B cell (primary cell): ENCODE results near the gene HDGF. TPM values are rescaled to one million over a fixed set of nuclear protein-coding genes. Genes with fewer than 3 reads are reported as not detected.

Experiments
- ATAC-seq: fragments of 200-7000 bp; cut with Tn5 transposase; one replicate; pipeline ENCODE4 v1.10.0; 2021; ENCODE audit warnings: low read depth, mild to moderate bottlenecking, moderate number of reproducible peaks, moderate library complexity
- CTCF ChIA-PET: fragments of 350-600 bp; sonication (Branson Sonifier 250); formaldehyde crosslinking; loops from one replicate; lab custom pipeline; 2021; ENCODE audit warnings: antibody characterized with exemption, inconsistent platforms; lab: Charles Lee
- POLR2A ChIA-PET: fragments of 350-600 bp; sonication (Branson Sonifier 250); formaldehyde crosslinking; loops from one replicate; lab custom pipeline; 2021; ENCODE audit warnings: antibody characterized with exemption; lab: Charles Lee
- DNase-seq: peaks from one replicate; pipeline ENCODE4 v3.0.0; 2013
- H2AFZ ChIP-seq: 2 replicates; pipeline ENCODE4 v1.6.1; 2012; ENCODE audit warnings: mild to moderate bottlenecking, low read depth, low read length; ENCODE audit not compliant: insufficient read depth, poor library complexity, severe bottlenecking
- H3K27ac ChIP-seq, 2 donors: 1 replicate in 1 of 2; 2 replicates in 1 of 2; pipeline ENCODE4 v1.5.1; 2012 to 2013; ENCODE audit warnings: low read length in 2 of 2, mild to moderate bottlenecking in 2 of 2, moderate library complexity in 1 of 2
- H3K27me3 ChIP-seq, 4 experiments: fragments of 200-600 bp in 1 of 4; sonication (generic) in 1 of 4; replicated peaks in 1 of 4; 1 replicate in 2 of 4; 2 replicates in 2 of 4; pipeline versions ENCODE4 v1.6.1 to v1.7.0; 2013 to 2016; ENCODE audit warnings: low read length in 3 of 4, mild to moderate bottlenecking in 2 of 4, mixed read lengths in 1 of 4, moderate library complexity in 1 of 4; ENCODE audit not compliant: insufficient read depth in 4 of 4, control insufficient read depth in 3 of 4; ENCODE audit errors: control extremely low read depth in 1 of 4
- H3K36me3 ChIP-seq, 2 experiments: replicated peaks in 1 of 2; 1 replicate in 1 of 2; 2 replicates in 1 of 2; pipeline versions ENCODE4 v1.6.1 to v1.7.1; 2013; ENCODE audit warnings: low read length in 1 of 2; ENCODE audit not compliant: insufficient read depth in 2 of 2, control insufficient read depth in 1 of 2; ENCODE audit errors: control extremely low read depth in 1 of 2, extremely low read depth in 1 of 2
- H3K4me1 ChIP-seq, 2 donors: fragments of 200-600 bp in 1 of 2; sonication (generic) in 1 of 2; 1 replicate in 1 of 2; 2 replicates in 1 of 2; pipeline versions ENCODE4 v1.5.1 to v1.6.1; 2013 to 2017; ENCODE audit warnings: low read length in 2 of 2; ENCODE audit not compliant: control insufficient read depth in 2 of 2, insufficient read depth in 2 of 2
- H3K4me2 ChIP-seq: replicated peaks from 2 replicates; pipeline ENCODE3; 2012; ENCODE audit warnings: mild to moderate bottlenecking, low read depth, low read length; ENCODE audit not compliant: poor library complexity, severe bottlenecking
- H3K4me3 ChIP-seq, 5 experiments: fragments of 200-600 bp in 1 of 5; sonication (generic) in 1 of 5; 1 replicate in 3 of 5; 2 replicates in 2 of 5; pipeline versions ENCODE4 v1.5.1 to v1.7.0; 2011 to 2016; ENCODE audit warnings: low read length in 4 of 5, mild to moderate bottlenecking in 4 of 5, low read depth in 2 of 5, control low read depth in 1 of 5, moderate library complexity in 1 of 5; ENCODE audit not compliant: insufficient read depth in 1 of 5; ENCODE audit errors: control extremely low read depth in 1 of 5, extremely low read depth in 1 of 5
- H3K79me2 ChIP-seq: fragments of 200-600 bp; sonication (generic); one replicate; pipeline ENCODE4 v1.6.0; 2016; ENCODE audit warnings: low read length; ENCODE audit not compliant: control insufficient read depth, insufficient read depth
- H3K9ac ChIP-seq: fragments of 200-600 bp; sonication (generic); 2 replicates; pipeline ENCODE4 v1.6.1; 2017; ENCODE audit warnings: mild to moderate bottlenecking, low read length, moderate library complexity
- H3K9me3 ChIP-seq, 3 donors: one replicate each; pipeline versions ENCODE4 v1.6.1 to v1.7.1; 2013; ENCODE audit warnings: low read length in 2 of 3; ENCODE audit not compliant: control insufficient read depth in 2 of 3, insufficient read depth in 1 of 3; ENCODE audit errors: control extremely low read depth in 1 of 3
- H4K20me1 ChIP-seq: 2 replicates; pipeline ENCODE4 v1.6.0; 2012; ENCODE audit warnings: mild to moderate bottlenecking, low read length; ENCODE audit not compliant: insufficient read depth, control insufficient read depth, poor library complexity, severe bottlenecking
- H3K27ac Mint-ChIP-seq: one replicate; pipeline ENCODE4 v1.8.0; 2021; ENCODE audit warnings: mixed read lengths
- H3K27me3 Mint-ChIP-seq: one replicate; pipeline ENCODE4 v1.8.0; 2021; ENCODE audit warnings: mixed read lengths
- H3K4me1 Mint-ChIP-seq: one replicate; pipeline ENCODE4 v1.8.0; 2021; ENCODE audit warnings: mixed read lengths
- H3K4me3 Mint-ChIP-seq: one replicate; pipeline ENCODE4 v1.8.0; 2021; ENCODE audit warnings: mixed read lengths
- H3K9me3 Mint-ChIP-seq: one replicate; pipeline ENCODE4 v1.8.0; 2022; ENCODE audit warnings: mixed read lengths; ENCODE audit not compliant: insufficient read depth
- CTCF ChIP-seq: fragments of 200-600 bp; IDR thresholded peaks from one replicate; pipeline ENCODE4 v1.8.0; 2022; ENCODE audit warnings: antibody characterized with exemption, mild to moderate bottlenecking
- EZH2 ChIP-seq: IDR thresholded peaks from 2 replicates; pipeline ENCODE4 v1.6.1; 2012; ENCODE audit warnings: borderline replicate concordance, low read depth, mild to moderate bottlenecking, moderate library complexity, low read length; ENCODE audit not compliant: insufficient read depth, poor library complexity, severe bottlenecking
- WGBS: methylation state at CpG from one replicate; pipeline ENCODE4 v1.1.5; 2013; ENCODE audit warnings: missing lambda C conversion rate; ENCODE audit not compliant: insufficient coverage; 5-methylcytosine and 5-hydroxymethylcytosine counted together
- intact Hi-C: fragments of 100-400 bp; cut with micrococcal nuclease; formaldehyde crosslinking; loops from one replicate; pipeline ENCODE4 v1.10.0; 2022
- polyA plus RNA-seq: library from polyadenylated mRNA; depleted of rRNA; stranded (reverse); fragments of >200 nt; gene quantifications from 2 replicates; pipeline ENCODE4 v1.2.3, GENCODE V29; 2012
- total RNA-seq, 2 donors: library from RNA; stranded (reverse); fragments of 120-200 nt in 1 of 2; gene quantifications; 1 replicate in 1 of 2; 2 replicates in 1 of 2; pipeline versions ENCODE4 v1.2.3 to v1.2.4, GENCODE V29; 2013 to 2022

Gene HDGF
- total and polyA plus RNA-seq, 2 donors (not counting 1 experiment from before 2014, with no cell fraction given), result 40.3 to 89.9 TPM

- H3K27me3 Mint-ChIP-seq, result no peaks in the 10 kb centered on the region
- H3K9me3 ChIP-seq, result no peaks in the 10 kb centered on the region
- intact Hi-C loops, result no loop called here
- H3K27ac Mint-ChIP-seq, result peak overlapping the region; percentile 91
- ATAC-seq (no peak), DNase-seq (no peak)
- peaks cover 53 to 62% of the 10 kb centered on the region in 2 donors for H3K4me1 ChIP-seq
- H4K20me1 ChIP-seq, result peaks cover 16% of the 10 kb centered on the region
- H3K4me2 ChIP-seq, result peak overlapping the region; percentile 78
- TF ChIP-seq EZH2 (no peak), CTCF (no peak)
- peak overlapping the region; percentile 29 for H2AFZ ChIP-seq
- H3K36me3 ChIP-seq, result peaks cover 0 to 10% of the 10 kb centered on the region in 2 experiments
- no peaks in the 10 kb centered on the region for H3K27me3 ChIP-seq
- ChIA-PET POLR2A (no interaction called here), CTCF (no interaction called here)
- H3K4me3 Mint-ChIP-seq, result peak overlapping the region; percentile 93
- H3K4me1 Mint-ChIP-seq, result peaks cover 67% of the 10 kb centered on the region
- peak overlapping the region; percentile 78 for H3K9ac ChIP-seq
- WGBS, result 8% methylated on average over 5 of the region's 9 CpGs
- H3K27ac ChIP-seq, result peak overlapping the region; percentile 58 to 81
- H3K4me3 ChIP-seq, result no peak overlapping the region
- peaks cover 67% of the 10 kb centered on the region for H3K79me2 ChIP-seq
- no peaks in the 10 kb centered on the region for H3K9me3 Mint-ChIP-seq
Measured at GRCh38 chr1:156748670-156749418, 2.6 kb downstream of the HDGF start.
